Right forelimb (tissue), 1 donor: ENCODE measurements around the gene TMC1.

Experiments
- DNase-seq: peaks from one replicate; pipeline ENCODE4 v3.0.0-alpha.2; 2018

The TMC1 gene

DNA sequence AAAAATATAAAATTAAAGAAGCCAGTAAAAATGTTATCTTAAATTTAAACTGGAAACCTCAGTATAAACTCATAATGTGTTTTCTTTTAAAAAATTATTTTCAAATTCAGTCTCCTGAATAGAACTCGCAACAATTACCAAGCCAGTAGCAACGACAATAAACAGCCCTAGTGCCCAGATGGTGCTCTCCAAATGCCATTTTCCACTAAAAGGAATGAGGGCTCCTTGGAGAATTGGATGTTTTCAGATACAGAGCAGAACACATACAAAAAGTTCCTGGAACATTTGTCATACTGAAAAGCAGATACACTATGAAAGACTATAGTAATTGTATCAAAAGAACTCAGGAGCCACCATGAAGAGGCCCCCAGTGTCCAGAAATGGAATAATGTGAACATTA, 97.4 kb downstream of the TMC1 start:
- DNase-seq: no peak

DNA sequence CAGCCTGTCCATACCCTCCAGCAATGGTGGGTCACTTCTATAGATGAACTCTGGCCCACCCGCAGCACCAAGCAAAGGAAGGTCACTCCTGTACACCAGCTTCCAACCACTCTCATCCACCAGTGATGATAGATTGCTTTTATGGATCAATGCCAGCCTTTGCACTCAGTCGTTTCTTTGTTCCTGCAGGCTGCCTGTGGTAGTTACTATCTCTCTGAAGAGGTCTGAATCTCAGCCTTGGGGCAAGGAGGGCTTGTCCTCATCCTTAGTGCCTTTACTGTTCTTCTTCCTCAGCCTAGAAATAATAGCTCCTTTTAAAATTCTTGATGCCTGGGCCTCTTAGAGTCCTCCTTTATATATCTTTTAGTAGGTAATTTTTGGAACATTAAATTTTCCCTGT, 100.8 kb downstream of the TMC1 start:
- DNase-seq: no peak

DNA sequence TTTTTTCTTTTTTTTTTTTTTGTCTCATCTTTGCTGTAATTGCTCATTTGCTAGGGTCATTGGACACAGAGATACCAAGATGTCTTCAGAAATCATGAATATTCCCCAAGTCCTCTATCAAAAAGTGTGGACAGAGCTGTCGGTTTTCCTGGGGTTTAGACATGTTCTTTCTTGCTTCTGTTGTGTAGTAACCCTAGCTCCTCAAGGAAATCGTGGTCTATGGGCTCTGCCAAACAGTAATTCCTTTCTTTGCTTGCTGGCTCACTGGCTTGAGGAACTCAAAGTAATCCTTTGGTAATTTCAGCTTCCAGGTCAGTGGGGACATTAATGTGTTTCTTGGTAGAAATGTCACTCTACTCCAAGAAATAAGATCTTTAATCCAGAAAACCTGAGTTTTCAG, 101.7 kb downstream of the TMC1 start:
- DNase-seq: no peak

DNA sequence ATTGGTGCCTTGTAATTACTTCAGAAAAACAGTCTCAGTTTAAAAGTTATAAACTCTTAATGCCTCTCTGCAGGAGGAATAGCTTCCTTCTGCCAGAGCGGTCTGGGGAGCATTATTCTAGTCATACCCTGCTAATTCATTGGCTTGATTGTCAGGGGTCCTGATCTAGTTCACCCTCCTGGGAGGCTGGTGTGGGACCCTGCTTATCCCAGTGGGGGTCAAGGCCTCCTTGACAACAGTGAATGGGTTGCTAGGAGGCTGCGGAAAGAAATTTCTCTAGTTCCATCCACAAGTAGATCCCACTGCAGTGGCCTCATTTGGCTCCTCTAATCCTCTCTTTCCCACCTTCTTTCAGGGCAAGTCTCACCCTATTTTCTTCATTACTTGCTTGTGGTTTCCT, 105.7 kb downstream of the TMC1 start:
- no peak for DNase-seq

DNA sequence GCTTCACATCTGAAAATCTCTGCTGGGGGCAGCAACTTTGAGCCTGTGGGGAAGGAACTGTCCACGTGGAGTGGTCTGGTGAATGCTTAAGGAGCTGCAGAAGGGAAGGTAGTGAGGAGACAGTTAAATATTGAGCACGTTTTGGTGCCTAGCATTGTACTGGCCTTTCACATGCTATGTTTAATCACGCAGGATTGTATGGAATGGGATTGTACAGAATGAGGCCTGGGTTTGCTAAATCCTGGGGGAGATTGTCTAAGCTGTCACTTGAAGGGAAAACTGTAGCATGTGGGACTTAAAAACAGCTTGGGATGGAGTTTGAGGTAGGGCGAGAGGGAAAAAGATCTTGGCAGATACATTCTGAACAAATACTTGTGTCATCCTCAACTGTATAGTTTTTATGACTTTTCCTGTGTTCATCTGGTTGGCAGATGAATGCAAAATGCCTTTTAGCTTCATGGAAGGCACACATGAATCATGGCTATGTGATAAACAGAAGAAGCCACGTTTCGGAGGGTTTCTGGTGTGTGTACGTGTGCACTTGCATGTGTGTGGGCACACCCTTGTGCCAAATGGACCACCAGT, 106.6 kb downstream of the TMC1 start:
- DNase-seq: no peak

DNA sequence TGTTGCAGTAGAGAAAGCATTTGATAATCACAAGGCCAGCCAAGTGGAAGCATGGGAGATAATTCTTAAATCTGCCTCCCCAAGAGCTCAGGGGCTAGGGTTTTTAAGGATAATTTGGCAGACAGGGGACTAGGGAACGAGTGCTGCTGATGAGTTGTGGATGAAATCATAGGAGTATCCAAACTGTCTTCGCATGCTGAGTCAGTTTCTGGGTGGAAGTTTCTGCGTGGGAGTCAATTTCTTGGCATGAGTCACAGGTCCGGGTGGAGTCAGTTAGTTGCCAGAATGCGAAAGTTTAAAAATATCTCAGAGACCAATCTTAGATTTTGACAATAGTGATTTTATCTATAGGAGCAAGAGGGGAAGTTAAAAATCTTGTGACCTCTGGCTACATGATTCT, 112.6 kb downstream of the TMC1 start:
- DNase-seq: no peak

DNA sequence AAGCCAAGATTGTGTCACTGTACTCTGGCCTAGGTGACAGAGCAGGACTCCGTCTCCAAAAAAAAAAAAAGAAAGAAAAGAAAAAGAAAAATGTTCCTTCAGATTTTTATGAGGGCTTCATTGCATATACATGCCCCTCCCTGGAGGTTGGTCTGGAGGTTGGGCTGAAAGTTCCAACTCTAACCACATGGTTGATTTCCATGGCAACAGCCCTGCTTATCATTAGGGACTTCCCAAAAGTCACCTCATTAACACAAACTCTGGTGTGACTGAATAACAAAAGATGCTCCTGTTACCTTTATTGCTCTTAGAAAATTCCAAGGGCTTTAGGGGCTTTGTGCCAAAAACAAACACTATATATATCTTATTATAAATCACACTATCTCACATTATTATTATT, 113.8 kb downstream of the TMC1 start:
- DNase-seq: no peak

DNA sequence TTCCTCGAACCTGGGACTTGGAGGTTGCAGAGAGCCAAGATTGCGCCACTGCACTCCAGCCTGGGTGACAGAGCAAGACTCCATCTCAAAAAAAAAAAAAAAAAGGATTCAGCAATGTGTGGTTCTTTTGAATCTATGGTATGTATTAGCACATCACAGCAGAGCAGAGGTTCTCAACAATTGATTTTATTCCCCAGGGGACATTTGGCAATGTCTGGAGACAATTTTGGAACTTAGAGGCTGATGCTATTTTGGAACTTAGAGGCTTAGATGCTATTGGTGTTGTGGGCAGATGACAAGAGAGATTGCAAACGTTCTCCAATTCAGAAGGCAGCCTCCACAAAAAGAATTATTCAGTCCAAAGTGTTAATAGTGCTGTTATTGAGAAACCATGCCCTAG, 115.2 kb downstream of the TMC1 start:
- no peak for DNase-seq

DNA sequence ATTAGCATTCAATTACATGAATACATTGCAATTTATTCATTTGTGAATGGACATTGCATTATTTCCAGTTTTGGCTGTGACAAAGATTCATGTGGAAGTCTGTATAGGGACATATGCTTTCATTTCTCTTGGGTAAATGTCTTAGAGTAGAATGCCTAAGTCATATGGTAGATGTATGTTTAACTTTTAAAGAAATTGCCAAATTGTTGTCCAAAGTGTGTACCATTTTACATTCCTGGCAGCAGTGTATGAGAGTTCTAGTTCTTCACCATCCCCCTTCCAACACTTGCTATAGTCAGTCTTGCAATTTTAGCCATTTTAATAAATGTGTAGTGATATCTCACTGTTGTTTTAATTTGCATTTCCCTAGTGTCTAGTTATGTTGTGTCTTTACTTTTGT, 122.2 kb downstream of the TMC1 start:
- no peak for DNase-seq

DNA sequence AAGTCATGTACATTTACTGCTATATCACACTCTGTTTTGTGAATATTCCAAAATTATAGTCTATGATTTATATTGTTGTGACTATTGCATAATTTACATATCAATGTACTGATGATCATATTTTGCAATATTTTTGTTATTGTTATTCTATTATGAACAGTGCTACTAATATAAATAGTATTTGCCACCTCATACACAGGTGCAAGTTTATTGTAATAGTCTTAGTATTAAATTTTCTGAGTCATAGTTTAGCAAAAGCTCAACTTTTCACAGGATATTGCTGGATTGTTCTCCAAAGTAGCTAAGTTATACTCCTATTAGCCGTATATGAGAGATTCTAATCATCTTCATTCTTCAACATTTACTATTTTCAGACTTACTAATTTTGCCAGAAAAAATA, 124.7 kb downstream of the TMC1 start:
- no peak for DNase-seq

DNA sequence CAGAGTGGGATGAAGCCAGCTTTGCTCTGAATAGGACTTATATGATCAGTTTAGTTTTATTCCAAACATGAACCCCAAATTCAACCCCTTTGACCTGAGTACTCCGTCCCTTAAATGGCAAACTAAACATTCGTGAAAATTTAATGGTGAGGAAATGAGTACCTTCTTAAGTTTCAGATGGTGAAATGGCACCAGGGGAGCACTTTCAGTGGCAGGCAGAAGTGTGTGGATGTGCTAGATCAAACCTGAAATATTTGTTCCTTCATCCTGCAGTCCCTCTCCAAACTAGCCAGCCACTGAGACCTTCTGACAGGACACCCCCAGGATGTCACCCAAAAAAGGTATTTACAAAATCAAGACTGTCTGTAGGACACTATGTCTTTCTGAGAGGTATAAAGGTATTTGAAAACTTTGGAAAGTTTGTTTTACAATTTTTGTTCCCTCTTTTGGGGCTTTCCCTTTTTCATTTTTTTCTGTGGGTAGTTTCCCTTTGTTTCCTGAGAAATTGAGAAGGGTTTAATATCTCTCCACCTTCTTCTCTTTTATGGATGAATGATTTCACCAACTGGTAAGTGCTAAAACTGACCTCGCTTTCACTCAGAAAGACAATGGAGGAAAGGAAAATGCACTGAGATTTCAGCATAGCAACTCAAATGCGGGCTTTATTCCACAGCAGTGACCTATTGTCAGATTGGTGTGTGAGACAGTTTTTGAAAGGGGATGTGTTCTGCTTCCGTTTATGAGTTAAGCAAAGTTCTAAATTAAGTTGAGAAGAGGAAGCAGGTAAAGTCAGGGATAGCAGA, 127.1 kb downstream of the TMC1 start:
- no peak for DNase-seq

DNA sequence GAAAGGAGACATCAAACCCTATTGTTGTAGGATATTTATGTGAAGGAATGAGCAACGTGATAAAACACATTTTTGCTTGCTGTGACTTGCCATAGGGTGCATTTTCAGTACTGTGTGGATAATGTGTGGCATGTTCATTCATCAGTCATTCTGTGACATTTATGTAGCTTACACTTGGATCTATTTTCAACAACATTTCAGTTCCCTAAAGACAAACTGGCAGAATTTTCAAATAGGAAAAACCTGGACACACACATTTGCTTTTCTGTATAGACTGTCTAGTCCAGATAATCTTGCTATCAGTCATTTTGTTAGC, 127.7 kb downstream of the TMC1 start:
- DNase-seq: no peak

DNA sequence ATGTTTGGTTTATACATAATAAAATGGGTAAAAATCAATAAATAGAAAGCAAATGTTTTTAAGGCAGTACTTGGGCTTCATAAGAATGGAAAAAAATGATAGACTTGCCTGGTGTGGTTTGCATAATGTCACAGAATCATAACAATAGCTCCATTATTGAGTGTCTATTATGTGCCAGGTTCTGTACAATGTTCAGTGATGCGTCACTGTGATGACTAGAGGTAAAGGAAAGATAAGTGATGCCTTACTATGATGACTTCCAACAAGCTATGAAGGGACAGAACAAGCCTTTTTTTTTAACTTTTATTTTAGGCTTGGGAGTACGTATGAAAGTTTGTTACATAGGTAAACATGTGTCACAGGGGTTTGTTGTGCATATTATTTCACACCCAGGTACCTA, 128.8 kb downstream of the TMC1 start:
- DNase-seq: no peak

DNA sequence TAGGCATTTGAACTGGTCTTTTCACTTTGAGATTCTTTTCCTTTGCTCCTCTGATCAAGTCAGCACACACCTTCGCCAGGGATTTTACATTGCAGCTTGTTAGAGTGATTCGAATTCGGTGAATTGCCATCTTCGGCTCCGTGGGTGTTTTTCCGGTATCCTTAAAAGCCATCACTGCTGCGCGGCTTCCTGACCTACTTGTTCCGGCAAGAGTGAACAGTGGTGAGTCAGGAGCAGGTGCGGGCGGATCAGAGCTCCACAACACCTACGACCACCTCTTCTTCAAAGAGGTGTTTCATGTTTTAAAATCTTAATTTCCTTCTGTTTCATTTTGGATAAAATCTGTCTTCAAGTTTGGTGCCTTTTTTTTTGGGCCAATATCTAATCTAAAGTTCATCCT, 134.6 kb downstream of the TMC1 start:
- no peak for DNase-seq

DNA sequence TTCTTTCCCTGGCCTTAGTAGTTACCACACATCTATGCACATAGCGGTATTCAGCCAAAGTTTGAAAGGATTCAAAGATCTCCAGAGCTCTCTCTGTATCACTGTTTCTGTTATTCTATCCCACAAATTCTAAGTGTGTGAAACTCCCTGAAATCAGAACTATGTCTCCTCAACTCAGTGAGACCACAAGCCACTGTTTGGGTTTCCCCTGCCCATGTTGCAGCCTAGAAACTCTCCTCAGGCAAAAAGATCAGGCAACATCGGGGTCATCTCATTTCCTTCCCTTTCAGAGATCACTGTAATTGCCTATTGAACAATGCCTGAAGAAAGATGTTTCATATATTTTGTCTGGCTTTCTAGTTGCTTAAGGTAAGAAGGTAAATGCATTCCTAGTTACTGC, 135.6 kb downstream of the TMC1 start:
- no peak for DNase-seq

DNA sequence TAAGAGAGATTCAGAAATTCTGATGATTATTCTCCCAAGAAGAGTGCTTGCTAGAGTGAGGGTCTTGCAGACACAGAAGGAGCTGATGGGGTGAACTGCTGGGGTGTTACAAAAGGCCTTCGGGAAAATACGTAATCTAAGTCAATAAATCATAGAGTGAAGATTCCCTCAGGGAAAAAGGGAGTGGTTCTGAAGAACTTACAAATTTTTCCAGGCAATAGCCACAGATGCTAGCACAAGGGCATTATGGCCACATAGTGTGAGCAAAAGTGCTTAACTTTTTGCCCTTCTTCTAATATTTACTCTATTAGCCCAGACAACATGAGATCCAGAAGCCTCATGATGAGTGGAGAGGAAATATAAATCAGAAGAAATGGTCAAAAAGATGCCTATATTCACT, 137.3 kb downstream of the TMC1 start:
- DNase-seq: no peak

DNA sequence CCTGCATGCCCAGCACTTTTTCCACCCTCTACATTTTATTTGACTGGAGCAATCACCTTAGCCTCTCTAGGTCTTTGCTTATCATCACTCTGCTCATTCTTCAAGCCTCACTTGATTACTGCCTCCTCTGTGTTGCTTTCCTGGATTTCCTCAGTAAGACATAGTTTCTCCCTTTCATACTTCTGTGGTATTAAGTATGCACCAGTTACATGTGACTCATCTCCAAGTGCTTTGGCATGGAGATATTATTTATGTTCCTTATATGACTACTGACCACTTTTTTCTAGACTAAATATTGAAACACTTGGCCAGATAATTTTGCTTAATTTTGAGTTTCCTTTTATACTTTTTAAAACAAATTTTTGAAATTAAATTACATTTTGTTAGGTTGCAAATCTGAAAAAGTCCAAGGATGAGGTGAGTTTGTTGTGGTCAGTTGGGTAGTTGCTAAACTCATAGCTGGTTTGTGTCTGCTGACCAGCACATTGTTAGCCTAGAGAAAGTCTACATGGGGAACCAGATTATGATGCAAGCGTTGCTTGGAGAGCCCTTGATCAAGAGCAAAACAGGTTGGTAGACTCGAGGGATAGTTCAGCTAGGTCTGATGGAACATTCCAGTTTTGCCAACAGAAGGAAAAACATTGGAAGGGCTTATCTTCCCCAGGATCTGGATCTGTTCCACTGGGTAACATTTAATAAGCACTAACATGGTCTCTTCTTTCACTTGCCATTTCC, 140.2 kb downstream of the TMC1 start:
- DNase-seq: no peak

DNA sequence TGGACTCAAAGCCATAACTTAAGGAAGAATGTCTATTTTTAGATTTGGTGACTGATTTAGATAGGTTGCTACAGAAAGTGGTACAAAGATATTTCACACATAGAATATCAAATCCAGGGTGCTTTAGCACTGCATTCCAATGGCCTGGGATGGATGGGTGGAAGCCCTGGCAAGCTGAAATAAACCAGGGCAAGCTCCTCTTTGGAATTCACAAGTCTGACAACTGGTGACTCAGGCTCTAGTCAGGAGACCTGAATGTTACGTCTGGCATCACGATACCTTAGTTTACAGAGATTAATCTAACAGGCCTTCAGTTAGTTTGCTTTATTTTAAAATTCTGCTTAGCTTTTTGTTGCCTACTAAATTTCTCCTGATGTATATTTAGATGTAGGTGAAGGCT, 144.0 kb downstream of the TMC1 start:
- DNase-seq: no peak

DNA sequence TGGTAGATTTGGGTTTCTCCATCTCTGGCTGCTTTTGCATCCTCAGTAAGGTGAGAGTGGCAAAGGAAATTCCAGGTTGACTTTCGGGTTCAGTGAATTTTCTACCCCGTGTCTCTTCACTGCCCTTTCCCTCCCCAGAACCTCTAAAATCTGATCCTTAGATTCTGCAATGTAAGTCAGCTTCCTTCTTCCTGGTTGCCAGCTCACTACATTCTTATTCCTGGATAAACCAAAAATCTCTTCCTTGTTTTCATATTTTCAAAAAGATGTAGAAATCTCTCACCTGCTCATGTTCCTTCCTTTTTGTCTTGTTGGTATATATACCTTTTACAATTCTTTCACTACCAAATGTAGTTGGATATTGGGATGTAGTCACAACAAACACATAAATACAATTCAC, 145.8 kb downstream of the TMC1 start:
- no peak for DNase-seq

DNA sequence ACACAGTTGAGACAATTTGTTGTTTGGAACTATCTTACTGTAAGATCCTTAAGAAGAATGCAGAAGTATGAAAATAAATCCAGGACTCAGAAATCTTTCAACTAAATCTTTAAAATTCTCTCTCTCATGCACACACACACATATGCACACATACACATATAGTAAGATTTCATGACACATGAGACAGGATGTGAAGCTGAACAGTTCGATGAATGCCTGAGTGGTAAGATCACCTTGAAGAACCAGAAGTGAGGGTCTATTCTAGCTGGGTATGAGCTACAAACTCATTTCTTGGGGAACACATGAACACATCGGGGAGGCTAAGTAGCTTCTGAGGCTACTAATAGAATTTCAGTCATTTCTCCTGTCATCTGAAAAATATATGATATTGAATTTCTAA, 153.6 kb downstream of the TMC1 start:
- no peak for DNase-seq

DNA sequence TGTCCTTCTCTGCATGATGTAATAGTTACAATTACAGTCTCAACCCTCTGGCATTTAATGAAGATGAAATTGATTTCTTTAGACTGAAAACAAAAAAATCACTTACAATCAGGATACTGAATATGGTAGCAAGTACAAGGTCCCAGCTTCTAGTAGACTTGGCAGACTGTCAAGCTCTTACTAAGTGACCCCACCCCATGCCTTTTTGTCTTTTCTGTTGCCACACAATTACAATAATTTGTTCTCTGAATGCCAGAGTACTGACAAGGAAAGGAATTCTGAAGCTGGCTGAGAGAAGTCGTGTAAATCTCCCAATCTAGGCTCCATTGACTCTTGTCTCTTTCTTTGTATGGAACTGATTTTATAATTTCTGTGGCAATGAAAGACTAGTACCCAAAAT, 154.2 kb downstream of the TMC1 start:
- no peak for DNase-seq

DNA sequence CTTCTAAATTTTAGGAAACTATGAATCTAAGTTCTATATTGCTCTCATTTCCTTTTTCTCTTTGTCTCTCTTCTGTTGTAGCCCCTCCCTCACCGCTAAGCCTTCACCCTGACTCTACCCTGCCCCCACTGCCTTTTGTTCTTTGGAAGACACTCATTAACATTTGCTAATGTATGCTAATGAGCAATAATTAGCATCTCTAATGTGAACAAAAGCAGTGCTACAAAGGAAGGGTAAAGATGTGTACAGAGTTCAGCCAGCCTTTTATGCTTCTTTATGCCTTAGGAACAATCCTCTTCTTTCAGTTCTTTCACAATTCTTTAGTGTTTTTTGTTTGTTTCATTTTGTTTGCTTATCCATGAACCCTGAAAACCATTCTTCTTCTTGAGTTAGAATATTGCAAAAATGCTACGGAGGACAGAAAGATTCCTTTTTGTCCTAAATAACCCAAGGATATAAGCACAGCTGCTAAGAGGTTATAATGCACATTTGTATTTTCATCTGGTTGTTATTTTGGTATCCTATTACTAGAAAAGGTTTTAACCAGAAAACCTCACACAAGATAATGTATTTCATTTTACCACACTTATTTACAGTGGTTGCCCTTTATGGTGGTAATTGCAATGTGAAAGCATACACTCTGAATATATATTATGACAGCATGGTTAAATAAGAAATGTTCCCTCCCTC, 159.3 kb downstream of the TMC1 start:
- DNase-seq: no peak

DNA sequence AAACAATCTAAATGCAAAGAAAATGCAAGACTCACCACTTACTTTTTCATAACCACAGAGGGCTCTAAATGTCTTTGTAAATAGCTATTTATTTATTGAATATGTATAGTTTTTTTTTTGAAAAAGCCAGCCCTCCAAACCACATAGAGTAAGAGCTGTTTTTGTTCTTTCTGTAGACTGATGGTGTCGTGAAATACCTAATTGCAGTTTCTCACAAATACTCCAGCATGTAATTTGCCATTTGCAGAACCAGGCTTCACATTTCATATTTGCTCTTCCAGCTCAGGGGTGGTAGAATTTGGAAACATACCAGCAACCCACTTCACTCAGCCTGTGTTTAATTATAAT, 159.8 kb downstream of the TMC1 start:
- DNase-seq: no peak

DNA sequence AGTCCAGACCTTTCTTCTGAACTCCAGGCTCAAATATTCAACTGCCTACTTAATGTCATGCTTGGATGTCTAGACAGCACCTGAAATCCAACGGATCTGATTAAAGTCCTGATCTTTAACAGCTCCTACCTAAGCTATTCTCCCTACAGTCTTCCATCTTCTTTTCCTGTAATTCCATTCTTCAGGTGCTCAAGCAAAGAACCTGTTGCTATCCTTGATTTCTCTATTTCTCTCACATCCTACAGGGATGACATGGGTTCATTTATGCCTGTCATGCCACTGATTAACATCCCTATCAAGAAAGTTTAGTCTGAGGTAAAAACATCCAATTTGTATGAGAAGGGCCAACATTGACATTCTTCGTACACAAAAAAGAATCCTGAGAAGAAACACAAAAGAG, 163.2 kb downstream of the TMC1 start:
- no peak for DNase-seq
